HG02588 (cell line): ENCODE data around the gene SERPINC1.
"Not testable (repeated sequence)": the region's sequence is repeated elsewhere in the genome, so short reads cannot be mapped to it uniquely, and the experiment has no call there.

Experiments
- ATAC-seq: cut with Tn5 transposase; IDR thresholded peaks from one replicate; pipeline ENCODE4 v1.9.1; 2021; ENCODE audit warnings: mild to moderate bottlenecking, moderate library complexity; ENCODE audit not compliant: unreplicated experiment

Gene SERPINC1

DNA sequence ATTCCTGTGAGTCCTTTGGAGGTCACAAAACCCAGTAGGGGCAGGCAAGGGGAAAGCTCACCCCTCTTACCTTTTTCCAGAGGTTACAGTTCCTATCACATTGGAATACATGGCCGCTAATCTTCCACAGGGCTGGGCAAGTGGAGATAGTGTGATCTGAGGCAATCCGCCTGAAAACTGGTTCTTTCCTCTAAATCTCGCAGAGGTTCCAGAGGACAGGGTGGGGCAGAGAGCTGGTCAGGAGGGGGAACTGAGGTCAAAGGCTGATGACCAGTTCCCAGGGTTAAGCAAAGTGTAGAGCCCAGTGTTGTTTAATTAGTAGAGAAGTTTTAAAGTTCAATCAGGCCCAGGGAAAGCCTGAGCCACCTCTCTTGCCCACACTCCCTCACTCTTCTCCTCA is at the start of gene SERPINC1:
TSS of gene SERPINC1 (minus strand) at position 179 of the 400 bp plus-strand sequence. CDS start at position 111, 68 bp downstream.
- ATAC-seq = no peak

DNA sequence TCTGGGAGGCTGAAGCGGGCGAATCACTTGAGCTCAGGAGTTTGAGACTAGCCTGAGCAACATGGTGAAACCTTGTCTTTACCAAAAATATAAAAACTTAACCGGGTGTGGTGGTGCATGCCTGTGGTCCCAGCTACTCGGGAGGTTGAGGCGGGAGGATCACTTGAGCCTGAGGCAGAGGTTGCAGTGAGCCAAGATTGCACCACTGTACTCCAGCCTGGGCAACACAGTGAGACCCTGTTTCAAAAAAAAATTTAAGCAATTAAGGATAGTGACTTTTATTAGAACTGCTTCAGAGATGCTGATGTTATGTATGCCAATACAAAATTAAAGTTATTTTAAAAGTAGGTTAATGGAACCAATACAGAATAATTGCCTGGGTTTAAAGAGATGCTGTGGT is 48.8 kb upstream of the SERPINC1 start:
- ATAC-seq = not testable (repeated sequence)

DNA sequence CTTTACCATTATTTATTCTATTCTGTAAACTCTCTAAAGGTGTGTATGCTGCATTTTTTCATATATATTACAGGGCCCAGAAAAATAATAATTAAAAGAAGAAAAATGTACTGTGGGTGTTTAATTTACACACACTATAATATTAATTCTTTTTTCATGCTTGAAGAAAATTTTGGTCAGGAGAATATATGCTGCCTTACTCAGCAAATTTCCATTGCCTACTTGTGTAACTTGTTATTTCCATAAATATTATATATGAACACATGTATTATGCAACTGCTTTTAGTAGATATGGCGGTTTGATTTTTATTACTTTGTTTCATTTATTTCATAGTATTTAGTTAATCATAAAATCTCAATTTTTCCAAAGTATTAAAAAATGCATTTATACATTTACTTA is 46.4 kb upstream of the SERPINC1 start:
- no peak for ATAC-seq

DNA sequence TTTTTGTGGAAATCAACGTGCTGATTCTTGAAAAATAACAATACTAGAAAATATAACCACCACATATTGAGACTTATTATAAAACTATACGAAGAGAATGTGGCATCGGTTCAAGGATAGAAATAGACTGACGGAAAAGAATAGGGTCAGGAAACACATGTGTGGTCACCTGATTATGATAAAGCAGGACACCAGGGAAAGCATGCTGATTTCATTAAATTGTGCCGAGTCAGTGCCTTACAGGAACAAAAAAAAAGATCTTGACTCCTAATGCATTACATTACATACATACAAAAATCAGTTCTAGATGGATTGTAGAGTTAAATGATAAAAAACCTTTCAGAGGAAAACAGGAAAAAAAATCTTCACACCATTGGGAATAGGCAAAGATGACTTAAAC is 43.5 kb upstream of the SERPINC1 start:
- ATAC-seq = no peak

DNA sequence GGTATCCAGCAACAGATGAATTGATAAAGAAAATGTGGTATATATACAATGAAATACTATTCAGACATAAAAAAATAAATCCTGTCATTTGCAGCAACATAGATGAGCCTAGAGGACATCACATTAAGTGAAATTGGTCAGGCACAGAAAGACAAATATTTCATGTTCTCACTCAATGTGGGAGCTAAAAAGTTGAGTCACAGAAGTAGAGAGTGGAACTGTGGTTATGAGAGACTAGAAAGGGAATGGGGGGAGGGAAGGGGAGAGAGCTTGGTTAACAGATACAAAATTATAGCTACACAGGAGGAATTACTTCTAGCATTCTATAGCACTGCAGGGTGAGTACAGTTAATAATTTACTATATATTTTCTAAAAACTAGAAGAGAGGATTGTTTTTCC is 37.1 kb upstream of the SERPINC1 start:
- no peak for ATAC-seq

DNA sequence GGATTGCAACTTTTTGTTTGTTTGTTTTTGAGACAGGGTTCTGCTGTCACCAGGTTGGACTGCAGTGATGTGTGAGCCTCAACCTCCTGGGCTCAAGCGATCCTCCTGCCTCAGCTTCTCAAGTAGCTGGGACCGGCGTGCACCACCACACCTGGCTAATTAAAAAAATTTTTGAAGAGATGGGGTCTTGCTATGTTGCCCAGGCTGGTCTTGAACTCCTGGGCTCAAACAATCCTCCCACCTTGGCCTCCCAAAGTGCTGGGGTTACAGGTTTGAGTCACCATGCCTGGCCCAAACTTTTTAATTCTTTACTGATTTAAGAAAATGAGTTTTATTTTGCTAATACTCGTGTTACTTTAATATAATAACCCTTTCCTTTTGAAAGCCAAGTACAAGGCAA is 31.5 kb upstream of the SERPINC1 start:
- ATAC-seq = no peak

DNA sequence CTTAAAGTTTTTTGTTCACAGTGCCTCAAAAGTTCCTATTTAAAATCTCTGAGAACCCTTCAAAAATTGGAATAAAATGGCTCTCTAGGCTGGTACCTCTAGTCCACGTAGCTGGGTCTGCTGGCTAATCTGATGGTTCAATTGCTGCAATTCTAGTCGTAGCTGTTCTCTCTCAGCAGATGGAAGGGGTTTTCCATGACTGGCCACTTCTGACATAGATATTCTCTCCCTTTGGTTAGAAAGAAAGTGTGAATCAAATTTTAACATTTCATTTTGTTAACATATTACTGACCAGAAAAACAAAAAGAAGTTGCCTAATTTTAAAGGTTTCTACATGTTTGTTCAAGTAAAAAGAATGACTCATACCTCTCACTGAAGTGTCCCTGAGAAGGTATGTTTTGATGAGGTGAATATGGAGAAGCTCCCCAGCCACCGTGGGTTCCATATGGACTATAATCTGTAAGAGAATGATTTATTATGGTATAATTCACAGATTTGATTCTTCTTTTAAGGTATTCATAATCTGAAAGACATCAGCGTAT is 29.3 kb upstream of the SERPINC1 start:
- ATAC-seq = no peak

DNA sequence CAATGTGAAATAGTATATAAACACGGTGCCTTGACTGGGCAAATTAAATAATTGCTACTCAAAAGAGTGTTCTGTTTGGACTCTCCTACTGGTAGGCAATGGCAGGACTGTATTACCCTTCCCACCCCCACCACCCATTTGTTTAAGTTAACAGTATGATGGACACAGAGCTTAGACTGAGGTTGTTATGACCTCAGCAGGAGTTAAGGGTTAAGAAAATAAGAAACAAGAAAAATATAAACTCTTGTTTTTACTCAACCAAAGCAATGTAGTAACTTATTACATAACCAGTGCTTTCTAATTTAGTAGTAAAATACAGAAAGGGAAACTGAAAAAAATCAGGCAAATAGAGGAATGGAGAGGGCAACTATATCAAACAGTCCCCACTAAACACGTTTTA is 19.9 kb upstream of the SERPINC1 start:
- ATAC-seq = no peak

DNA sequence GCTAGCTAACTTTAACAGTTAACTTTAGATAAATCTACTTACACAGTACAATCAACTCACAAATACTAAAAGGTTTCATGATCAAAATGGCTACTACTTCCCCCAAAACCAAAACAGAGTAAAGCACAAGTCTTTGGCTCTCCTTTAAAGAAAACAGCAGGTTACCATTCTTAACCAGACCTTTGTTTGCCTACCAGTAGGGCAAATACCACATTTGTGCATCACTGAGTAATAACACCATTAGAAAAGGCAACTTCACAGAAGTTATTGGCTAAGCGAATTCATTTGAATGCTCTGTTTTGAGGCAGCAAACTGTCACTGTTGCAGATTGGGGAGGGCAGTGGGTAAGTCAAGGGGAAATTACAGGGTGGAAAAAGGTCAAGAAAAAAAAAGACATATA is 17.3 kb upstream of the SERPINC1 start:
- ATAC-seq = no peak

DNA sequence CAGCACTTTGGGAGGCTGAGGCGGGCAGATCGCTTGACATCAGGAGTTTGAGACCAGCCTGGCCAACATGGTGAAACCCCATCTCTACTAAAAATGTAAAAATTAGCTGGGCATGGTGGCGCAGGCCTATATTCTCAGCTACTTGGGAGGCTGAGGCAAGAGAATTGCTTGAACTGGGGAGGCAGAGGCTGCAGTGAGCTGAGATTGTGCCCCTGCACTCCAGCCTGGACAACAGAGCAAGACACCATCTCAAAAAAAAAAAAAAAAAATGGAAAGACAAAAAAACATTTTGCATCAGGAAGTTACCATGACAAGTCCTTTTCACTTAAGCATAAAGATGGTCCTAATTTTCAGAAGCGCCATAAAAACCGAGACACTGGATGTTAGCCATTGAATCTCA is 13.4 kb upstream of the SERPINC1 start:
- not testable (repeated sequence) for ATAC-seq

DNA sequence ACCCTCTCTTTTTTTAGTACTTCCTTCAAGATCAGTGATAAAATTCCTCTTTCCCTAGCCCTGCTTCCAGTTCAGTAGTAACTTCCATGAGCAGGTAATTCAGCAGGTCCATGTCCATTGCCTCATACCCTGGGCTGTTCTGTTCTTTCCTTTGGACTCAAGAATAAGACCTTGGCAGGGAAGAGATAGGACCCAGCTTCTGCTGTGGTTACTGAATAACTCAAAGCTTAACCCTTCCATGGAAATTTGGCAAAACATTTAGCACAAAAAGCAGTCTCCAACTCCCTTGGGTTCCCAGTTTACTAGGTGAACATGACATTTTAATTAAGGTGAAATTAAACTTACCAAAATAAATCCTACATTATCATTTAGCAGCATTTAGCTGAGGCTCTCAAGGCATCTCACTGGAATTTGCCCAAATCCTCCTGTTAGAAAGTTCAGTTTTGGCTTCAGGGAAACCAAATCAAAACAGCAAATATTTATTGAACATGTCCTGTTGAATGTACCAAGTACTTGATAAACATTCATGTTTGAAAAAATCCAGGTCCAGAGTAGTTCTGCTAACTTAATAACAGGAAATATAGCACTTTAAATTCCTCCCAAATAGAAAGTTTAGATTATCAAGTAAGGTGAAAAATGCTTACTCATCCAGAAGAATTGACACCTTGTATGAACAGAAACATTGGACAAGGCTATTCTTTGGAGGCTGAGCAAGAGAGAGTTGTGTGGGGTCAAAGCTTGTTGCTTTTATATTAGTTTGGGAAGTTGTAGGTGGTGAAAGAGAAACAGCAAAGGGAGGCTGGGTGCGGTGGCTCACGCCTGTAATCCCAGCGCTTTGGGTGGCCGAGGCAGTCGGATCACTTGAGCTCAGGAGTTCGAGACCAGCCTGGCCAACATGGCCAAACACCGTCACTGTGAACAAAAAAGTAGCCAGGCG is 8.4 kb upstream of the SERPINC1 start:
- no peak for ATAC-seq

DNA sequence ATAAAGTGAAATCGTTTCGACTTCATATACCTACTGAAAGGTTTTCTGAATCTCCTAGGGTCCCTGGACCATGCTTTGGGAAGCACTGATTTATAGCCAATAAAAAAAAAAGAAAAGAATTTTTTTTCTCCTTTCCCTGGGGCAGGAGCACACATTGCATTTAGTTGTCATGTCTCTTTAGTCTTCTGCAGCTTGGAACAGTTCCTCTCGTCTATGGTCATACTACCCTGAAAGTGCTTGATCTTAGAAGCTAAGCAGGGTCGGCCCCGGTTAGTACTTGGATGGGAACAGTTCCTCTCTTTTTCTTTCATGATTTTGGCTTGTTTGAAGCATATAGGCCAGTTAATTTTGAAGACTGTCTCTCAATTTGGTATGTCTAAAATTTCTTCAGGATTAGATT is 3.7 kb upstream of the SERPINC1 start:
- ATAC-seq = no peak

DNA sequence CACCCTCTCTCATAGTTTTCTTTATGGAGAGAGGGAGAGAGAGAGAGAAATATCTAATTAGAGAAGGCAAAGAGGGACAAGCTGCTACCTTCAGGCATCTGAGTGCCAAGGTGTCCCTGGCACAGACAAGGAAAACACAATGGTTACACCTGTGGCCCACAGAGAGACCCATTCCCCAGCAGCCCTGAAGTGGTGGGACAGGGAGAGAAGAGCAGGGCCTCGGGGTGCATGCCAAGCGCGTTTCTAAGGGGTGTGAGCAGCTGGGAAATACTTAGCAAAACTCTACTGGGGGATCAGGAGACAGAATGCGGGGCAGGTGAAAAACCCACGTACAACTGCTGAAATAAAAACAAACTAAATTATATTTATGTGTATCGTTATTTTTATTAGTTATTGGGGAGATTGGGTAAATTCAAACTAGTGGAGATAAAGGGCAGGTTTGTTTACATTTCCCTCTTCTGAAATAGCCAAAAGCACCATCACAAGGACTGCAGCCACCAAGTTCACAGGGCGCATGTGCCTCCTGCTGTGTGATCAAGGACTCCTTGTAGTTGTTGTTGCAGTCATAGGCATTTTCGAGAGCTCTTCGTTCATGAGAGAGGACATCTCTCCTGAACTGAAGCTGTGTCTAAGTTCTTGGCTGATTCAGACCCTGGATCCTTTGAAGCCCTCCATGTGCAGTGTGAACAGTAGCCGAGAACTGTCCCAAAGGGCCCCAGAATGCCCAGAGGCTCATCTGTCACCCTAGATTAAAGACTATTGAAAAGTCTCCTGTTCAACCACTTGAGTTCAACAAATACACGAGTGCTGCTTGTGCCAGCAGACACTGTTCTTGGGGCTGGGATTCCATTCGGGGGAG is 737 bp upstream of the SERPINC1 start:
- no peak for ATAC-seq

DNA sequence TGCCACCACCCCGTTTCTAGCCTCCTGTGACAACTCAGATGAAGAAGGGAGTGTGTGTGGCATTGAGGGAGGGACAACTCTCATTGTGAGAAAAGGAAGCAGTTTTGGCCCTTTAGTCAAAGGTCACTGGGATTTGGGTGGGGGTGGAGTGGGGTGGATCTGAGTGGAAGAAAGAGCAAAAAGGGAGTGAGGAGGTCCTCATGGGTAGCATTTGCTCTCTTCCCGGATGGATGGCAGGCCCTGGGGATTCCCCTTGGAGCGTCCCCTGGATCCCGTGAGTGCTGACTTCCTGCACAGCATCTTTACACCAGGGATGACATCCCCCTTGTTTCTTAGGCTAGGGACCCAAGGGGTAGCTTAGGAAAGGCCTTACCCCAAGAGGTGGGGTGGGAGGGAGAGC is 460 bp downstream of the SERPINC1 start:
- no peak for ATAC-seq

DNA sequence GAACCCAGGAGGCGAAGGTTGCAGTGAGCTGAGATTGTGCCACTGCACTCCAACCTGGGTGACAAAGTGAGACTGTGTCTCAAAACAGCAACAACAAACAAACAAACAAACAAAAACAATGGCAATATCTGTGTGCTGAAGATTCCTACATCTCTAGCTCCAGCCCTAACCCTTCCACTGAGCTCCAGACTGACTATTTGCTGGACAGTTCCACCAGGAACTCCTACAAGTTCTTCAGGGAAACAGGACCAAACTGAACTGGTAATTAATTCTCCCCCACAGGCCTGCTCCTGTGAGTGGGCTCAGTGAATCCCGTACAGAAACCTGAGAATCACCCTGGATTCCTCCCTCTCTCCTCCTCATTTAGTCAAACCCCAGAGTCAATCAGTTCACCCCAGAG is 1.5 kb downstream of the SERPINC1 start:
- no peak for ATAC-seq

DNA sequence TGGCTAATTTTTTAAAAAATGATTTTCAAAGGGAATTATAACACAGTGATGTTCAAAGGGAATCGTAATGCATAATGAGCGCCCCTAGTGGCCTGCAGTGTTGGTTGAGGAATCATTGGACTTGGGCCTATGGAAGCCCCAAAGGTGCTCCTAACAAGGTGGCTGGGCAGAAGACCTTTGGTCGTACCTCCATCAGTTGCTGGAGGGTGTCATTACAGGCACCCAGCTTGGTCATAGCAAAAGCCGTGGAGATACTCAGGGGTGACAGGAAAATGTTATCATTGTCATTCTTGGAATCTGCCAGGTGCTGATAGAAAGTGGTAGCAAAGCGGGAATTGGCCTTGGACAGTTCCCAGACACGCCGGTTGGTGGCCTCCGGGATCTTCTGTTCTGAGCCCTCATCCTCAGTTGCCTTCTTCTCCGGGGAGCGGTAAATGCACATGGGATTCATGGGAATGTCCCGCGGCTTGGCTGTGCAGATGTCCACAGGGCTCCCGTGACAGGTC is 2.7 kb downstream of the SERPINC1 start:
- no peak for ATAC-seq

DNA sequence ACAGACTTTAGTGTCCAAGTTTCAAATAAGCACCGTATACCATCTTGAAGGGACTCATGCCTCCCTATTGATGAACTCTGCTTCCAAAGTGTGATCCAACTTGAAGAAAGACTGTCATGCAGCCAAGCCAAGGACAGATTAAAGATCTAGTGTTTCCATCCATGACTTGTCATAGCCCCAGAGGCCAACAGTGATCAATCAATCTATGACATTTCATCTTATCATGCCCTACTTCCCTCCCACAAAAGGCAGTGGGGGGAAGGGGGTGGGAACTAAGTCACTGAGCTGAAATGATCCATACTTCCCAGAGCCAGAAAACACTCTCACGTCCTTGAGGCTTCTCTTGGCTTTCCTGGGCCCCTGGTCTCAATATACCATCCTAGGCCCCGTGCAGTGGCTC is 4.0 kb downstream of the SERPINC1 start:
- no peak for ATAC-seq

DNA sequence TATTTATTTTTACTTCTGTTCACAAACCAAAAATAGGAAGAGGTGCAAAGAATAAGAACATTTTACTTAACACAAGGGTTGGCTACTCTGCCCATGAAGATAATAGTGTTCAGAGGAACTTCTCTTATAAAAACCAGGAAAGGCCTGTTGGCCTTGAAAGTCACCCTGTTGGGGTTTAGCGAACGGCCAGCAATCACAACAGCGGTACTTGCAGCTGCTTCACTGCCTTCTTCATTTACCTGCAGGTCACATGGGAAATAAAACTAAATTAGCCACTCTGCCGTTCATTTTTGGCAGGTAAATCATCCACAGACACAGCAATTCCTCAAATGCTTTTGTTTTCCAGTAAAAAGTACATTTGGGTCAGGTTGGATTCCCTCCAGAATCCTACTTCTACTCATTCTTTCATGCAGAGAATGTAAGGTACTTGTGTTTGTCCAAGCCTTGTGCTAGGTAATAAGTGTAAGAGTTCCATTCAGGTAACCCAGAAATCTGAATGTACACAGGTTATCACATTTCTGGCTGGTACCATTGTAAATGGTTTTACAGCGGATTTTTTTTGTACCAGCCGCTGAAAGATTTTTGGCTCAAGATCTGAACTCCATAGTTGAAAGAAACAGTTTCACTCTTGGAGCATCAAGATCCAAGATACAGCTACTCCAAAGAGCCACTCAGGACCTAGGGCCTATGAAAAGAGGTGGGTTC is 13.1 kb downstream of the SERPINC1 start:
- ATAC-seq = no peak

DNA sequence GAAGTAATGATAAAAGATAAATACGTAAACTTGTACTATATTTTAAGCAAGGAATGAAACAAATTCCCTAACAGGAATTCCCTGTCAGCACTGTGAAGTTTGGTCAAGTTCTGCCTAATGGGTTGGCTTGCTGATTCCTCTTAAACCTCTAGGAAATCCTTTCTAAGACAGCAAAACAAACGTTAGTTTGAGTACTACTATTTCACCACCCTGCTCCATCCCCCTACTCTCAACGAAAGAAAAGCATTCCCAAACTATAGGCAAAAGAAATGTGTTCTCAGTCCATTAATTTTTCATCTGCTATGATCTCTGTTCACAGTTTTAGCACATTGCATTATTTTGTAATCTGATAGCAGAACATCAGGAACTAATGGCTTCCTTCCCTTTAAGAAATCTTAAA is 16.1 kb downstream of the SERPINC1 start:
- ATAC-seq = no peak

DNA sequence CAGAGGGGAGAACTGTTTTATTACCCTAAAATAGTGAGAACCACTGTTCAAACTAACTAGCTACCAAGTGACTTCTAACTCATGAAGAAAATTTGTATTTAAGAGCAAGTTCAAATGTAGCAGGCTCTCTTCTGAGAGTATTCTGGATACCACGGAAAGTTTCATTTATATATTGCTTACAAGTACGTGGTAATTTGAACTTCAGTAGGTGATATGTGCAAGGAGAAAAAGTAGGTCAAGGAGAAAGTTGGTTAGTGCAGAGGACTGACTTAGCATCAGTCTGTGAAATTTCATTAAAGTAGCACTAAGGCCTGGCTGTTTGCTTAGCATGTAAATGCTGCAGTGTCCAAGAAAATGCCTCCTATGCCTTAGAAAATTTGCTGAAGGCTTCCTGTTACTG is 16.7 kb downstream of the SERPINC1 start:
- ATAC-seq = no peak

DNA sequence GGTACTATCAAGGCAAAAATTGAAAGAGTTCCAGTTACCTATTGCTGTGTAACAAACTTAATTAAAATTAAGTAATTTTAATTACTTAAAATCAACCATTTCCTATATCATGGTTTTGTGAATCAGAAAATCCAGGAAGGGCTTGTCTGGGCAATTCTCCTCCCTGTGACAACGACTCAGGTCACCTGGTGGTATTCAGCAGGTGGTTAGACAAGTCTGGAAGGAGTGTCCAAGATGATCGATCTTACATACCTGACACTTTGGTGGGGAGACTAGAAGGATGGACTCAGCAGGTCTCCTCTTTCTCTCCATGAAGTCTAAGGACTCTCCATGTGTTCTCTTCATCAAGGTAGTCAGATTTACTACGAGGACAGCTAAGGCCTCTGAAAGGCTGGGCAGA is 22.9 kb downstream of the SERPINC1 start:
- ATAC-seq = no peak
